Measurements from ENCODE around the gene KIF26B.
"Not testable (repeated sequence)": the region's sequence is repeated elsewhere in the genome, so short reads cannot be mapped to it uniquely, and the experiment has no call there.

- not testable (repeated sequence) for TF ChIP-seq CTCF (IDR thresholded peaks at IDR 0.05); EP300 (IDR thresholded peaks at IDR 0.05; ENCODE audit: low read depth); POLR2AphosphoS5 (IDR thresholded peaks at IDR 0.05)
Observed at GRCh38 chr1:245130281-245131025, 24.3 kb upstream of the KIF26B start.

All from transverse colon (tissue), 4 donors.